Mesothelial cell of epicardium (in vitro differentiated cells): ENCODE results near the gene VPS13A. TPM values are rescaled to one million over a fixed set of nuclear protein-coding genes. Genes with fewer than 3 reads are reported as not detected.

Experiments
- DNase-seq, 2 experiments: peaks; one replicate each; pipeline ENCODE4 v3.0.0; 2021; ENCODE audit warnings: low spot score in 2 of 2; ENCODE audit not compliant: unreplicated experiment in 2 of 2
- H3K27ac Mint-ChIP-seq: 2 replicates; pipeline ENCODE4 v1.8.0; 2021; ENCODE audit warnings: mixed read lengths
- H3K27me3 Mint-ChIP-seq: 2 replicates; pipeline ENCODE4 v1.8.0; 2021; ENCODE audit warnings: low read depth, mixed read lengths
- H3K36me3 Mint-ChIP-seq: 2 replicates; pipeline ENCODE4 v1.8.0; 2021; ENCODE audit warnings: mixed read lengths
- H3K4me1 Mint-ChIP-seq: 2 replicates; pipeline ENCODE4 v1.8.0; 2021; ENCODE audit warnings: mixed read lengths
- H3K4me3 Mint-ChIP-seq: 2 replicates; pipeline ENCODE4 v1.8.0; 2021; ENCODE audit warnings: mild to moderate bottlenecking, moderate library complexity, mixed read lengths
- H3K9me3 Mint-ChIP-seq: 2 replicates; pipeline ENCODE4 v1.8.0; 2021; ENCODE audit warnings: mixed read lengths
- CTCF ChIP-seq: fragments of 200-600 bp; sonication (generic); IDR thresholded peaks from one replicate; pipeline ENCODE4 v1.5.0; 2021; ENCODE audit warnings: antibody characterized with exemption; ENCODE audit not compliant: unreplicated experiment
- total RNA-seq: library from RNA; stranded (reverse); gene quantifications from 3 replicates; pipeline ENCODE4 v1.2.1, GENCODE V29; 2021

VPS13A gene
- total RNA-seq, 1 donor from 2014 or later = 42.1 TPM

GRCh38 chr9:77183581-77183980 is 6.2 kb downstream of the VPS13A start:
- TF ChIP-seq CTCF = no peak
- H3K9me3 Mint-ChIP-seq = peaks cover 4% of the 10 kb centered on the region
- no peak overlapping the region for H3K4me3 Mint-ChIP-seq
- no peak for DNase-seq
- no peak overlapping the region for H3K27ac Mint-ChIP-seq
- H3K36me3 Mint-ChIP-seq = peaks cover under 1% of the 10 kb centered on the region
- H3K27me3 Mint-ChIP-seq = no peaks in the 10 kb centered on the region
- peaks cover 13% of the 10 kb centered on the region for H3K4me1 Mint-ChIP-seq

GRCh38 chr9:77188242-77188641 is 10.9 kb downstream of the VPS13A start:
- H3K27ac Mint-ChIP-seq = no peak overlapping the region
- peaks cover 3% of the 10 kb centered on the region for H3K36me3 Mint-ChIP-seq
- no peak overlapping the region for H3K4me3 Mint-ChIP-seq

DNA sequence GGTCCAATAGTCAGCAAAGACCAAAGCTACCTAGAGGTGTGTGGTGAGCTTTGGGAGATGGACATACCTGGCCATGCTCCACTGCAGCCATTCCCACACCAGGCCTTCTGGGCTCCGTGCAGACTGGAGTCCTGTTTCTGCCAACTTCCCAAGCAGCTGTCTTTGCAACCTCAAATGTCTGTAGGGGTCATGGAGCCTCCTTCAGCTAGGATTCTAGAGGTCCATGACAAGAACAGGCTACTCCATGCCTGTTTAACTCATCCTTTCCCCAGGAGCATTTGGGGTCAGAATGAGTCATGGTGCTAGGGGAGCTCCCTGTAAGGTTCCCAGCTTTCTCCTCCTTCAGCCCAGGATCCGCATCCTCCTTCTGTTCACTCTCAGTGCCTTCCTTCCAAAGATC is 17.1 kb downstream of the VPS13A start:
- peaks cover 1% of the 10 kb centered on the region for H3K36me3 Mint-ChIP-seq
- peaks cover 16% of the 10 kb centered on the region for H3K9me3 Mint-ChIP-seq
- TF ChIP-seq CTCF = no peak
- H3K27me3 Mint-ChIP-seq = no peaks in the 10 kb centered on the region
- no peak overlapping the region for H3K4me3 Mint-ChIP-seq
- no peaks in the 10 kb centered on the region for H3K4me1 Mint-ChIP-seq
- H3K27ac Mint-ChIP-seq = no peak overlapping the region
- no peak for DNase-seq

More at GRCh38 chr9:77188242-77188641, 10.9 kb downstream of the VPS13A start:
- no peak for DNase-seq
- Mint-ChIP-seq H3K27me3 (no peaks in the 10 kb centered on the region), H3K4me1 (no peaks in the 10 kb centered on the region), H3K9me3 (peaks cover 24% of the 10 kb centered on the region)
- TF ChIP-seq CTCF = no peak

DNA sequence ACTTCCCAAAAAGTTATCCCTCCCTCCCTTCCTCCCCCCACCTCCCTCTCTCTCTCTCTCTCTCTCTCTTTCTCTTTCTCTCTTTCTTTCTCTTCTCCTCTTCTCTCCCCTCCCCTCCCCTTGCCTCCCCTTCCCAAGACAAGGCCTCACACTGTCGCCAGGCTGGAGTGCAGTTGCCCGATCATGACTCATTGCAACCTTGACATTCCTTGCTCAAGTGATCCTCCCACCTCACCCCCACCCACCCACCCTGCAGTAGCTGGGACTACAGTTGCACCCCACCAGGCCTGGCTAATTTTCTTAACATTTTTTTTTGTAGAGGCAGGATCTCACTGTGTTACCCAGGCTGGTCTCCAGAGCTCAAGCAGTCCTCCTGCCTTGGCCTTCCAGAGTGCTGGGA is 32.8 kb downstream of the VPS13A start:
- DNase-seq = no peak
- H3K27me3 Mint-ChIP-seq = no peaks in the 10 kb centered on the region
- H3K27ac Mint-ChIP-seq = no peak overlapping the region
- TF ChIP-seq CTCF = no peak
- peaks cover 10% of the 10 kb centered on the region for H3K36me3 Mint-ChIP-seq
- H3K4me1 Mint-ChIP-seq = no peaks in the 10 kb centered on the region
- H3K9me3 Mint-ChIP-seq = no peaks in the 10 kb centered on the region
- H3K4me3 Mint-ChIP-seq = no peak overlapping the region

- no peak for DNase-seq
- H3K4me1 Mint-ChIP-seq = no peaks in the 10 kb centered on the region
- no peak for TF ChIP-seq CTCF
- H3K27ac Mint-ChIP-seq = no peak overlapping the region
- H3K9me3 Mint-ChIP-seq = no peaks in the 10 kb centered on the region
- peaks cover 10% of the 10 kb centered on the region for H3K36me3 Mint-ChIP-seq
- H3K27me3 Mint-ChIP-seq = no peaks in the 10 kb centered on the region
- H3K4me3 Mint-ChIP-seq = no peak overlapping the region
Measured at GRCh38 chr9:77211561-77211960, 34.2 kb downstream of the VPS13A start.

DNA sequence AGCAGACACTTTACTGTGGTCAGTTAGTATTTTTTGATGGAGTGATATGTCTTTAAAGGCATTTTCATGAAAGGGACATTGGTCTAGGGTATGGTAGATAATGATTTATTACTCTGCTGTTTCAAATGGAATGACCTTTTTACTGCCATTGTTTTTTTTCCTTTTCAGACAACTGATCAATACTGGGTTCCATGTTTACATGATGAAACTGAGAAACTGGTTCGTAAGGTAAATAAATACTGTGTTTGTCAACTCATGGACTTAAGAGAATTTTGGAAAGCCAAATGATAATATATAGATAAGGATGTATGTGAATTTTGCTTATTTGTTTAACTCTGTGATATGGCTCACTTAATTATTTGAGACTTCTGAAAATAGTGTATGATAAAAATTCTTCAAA is 35.5 kb downstream of the VPS13A start:
- DNase-seq = no peak
- Mint-ChIP-seq H3K27ac (no peak overlapping the region), H3K4me3 (no peak overlapping the region), H3K9me3 (no peaks in the 10 kb centered on the region), H3K36me3 (peaks cover 8% of the 10 kb centered on the region), H3K27me3 (no peaks in the 10 kb centered on the region), H3K4me1 (no peaks in the 10 kb centered on the region)
- TF ChIP-seq CTCF = no peak
